HG03045 (cell line): ENCODE data around the gene ATP5MC3.
A peak's percentile ranks its signal among the peaks of the same experiment; 100 is the strongest.

Experiments used
- ATAC-seq: cut with Tn5 transposase; IDR thresholded peaks from one replicate; pipeline ENCODE4 v1.9.1; 2021; ENCODE audit warnings: mild to moderate bottlenecking, moderate library complexity; ENCODE audit not compliant: unreplicated experiment

Gene ATP5MC3

DNA sequence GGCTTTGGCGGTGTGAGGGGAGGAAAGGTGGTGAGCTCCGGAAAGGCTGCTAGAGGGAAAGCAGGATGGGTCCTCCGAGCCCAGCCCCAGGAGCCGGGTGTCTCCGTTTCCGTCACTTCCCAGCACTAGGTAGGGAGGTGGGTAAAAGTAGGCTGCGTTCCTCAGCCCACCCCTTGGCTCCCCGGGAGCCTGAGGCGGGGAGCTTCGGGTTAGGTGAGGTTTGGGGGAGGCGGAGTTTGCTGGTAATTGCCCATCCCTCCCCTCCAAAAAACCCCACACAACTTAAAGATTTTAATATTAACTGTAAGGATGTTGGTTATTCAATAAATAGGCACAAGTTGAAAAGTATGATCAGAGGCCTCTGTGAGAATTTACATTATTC is 13.0 kb downstream of the ATP5MC3 start:
- ATAC-seq = peak; percentile 27

DNA sequence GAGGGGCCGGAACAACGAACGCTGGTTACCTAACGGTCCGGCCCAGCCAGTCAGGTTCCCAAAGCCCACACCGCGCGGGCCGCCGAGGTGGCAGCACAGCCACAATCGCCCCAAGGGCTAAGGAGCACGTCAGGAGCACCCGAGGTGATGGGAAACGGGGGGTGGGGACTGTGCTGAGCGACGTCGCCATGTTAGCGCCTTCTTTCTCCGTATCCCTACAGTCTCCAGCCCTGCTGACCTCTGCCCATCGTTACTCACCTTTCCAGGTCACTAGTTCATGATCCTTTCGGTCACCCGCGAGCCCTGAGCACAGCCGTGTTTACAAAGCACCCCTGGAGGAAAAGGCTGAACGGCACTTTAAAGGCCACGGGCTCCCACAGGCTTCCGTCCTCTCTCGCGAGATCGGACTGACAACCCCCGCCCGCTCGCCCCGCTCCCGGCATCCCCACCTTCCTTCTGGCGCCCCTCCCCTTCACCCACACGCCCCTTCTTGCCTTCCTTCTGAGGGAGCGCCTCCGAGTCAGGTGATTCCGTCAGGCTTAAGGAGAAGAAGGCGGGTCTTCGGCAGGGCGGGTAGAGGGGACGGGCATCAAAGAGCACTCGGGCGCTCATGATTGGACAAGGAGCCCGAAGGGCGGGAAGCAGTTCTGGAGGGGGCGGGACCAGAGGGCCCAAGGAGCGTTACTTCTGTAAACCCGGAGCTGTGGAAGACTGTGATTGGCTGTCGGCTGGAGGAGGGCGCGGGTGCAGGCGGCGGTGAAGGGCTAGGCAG is 13.5 kb downstream of the ATP5MC3 start, which contains the start of gene ATF2:
Gene ATF2 (minus strand): TSS at position 412 of the 772 bp plus-strand sequence. CDS start 31,760 bp downstream, outside the sequence.
- ATAC-seq = peak; percentile 96

DNA sequence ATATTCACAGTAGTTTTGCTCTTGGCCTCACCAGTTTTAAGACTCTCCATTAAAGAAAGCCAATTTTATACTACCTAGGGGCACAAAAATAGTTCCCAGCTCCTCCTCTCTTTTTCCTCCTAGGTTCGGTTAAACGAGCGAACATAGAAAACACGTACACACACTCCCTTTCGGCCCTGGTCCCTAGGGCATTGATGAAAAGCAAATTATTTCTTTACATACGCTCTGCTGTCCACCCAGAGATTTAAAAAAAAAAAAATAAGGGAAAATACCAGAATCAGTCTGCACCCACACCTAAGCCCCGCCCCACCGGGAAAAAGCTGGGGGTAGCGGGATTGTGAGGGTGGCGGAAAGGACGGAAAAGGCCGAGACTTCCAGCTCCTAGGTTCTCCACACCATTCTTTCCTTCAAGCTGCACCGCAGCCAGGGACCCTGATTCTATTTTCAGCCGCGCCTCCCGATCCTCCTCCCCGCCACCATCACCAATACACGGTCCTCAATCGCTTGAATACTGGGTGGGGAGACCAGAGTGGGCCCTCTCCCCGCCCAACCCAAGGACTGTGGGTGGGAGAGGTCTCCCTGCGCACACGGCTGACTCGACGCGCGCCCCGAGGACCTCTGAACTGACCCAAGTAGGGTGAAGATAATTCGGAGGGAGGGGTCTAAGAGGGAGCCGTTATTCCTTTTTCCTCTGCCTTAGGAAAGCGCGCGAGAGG is 14.3 kb downstream of the ATP5MC3 start:
- ATAC-seq = peak; percentile 3

DNA sequence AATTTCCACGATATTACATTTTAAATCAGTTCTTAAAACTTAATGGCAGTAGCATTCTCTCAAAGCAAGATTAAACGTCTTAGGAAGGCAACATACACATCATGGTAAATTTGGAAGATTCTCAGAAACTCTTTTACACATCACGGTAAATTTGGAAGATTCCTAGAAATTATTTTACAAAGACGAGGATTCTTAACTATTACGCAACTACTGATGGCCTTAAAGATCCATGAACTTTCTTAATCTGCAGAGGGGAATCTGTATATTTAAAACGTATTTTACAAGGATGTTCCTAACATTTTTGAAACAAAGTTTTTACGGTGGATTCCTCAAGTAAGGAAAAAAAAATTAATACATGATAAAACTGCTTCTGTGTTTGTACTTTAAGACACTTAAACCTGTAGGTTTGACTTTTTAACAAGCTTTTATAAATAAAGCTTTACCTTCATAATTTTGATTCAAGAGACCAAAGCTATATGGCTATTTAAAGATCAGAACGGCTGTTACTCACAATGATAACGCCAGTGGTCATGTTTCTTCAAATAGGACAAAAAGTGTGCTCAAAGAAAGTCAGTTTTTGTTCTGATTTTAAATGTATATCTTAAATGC is 15.2 kb downstream of the ATP5MC3 start:
- ATAC-seq = no peak

DNA sequence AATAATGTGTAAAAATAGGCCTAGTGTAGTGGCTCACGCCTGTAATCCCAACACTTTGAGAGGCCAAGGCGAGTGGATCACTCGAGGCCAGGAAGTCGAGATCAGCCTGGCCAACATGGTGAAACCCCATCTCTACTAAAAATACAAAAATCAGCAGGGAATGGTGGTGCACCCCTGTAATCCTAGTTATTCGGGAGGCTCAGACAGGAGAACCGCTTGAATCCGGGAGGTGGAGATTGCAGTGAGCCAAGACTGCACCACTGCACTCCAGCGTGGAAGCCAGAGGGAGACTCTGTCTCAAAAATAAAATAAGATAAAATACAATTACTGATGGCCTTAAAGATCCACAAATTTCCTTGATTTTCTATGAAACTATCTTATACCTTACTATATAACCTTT is 17.3 kb downstream of the ATP5MC3 start:
- no peak for ATAC-seq

DNA sequence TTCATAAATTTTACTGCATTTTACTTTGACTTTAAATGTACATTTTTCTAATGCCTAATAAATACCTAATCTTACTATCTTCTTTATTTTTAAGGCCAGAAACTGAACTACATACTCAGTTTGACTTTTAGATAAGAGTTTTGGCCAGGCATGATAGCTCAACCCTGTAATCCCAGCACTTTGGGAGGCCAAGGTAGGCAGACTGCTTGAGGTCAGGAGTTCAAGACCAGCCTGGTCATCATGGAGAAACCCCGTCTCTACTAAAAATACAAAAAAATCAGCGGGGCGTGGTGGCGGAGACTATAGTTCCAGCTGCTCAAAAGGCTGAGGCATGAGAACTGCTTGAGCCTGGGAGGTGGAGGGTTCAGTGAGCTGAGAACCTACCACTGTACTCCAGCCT is 22.6 kb downstream of the ATP5MC3 start:
- ATAC-seq = no peak

DNA sequence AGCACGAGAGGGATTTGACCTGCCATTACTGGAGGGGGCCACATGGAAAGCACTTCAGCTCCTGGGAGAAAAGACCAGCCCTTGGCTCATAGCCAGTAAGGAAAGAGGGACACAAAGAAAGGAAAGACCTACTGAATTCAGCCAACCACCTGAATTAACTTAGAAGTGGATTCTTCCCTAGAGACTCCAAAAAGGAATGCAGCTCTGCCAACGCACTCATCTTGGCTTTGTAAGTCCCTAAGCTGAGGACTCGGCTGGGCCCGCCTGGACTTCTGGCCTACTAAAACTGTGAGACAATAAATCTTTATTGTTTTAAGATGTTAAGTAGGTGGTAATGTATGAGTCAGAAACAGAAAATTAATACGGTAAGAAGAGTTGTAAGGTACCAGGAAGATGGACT is 25.0 kb downstream of the ATP5MC3 start:
- no peak for ATAC-seq

DNA sequence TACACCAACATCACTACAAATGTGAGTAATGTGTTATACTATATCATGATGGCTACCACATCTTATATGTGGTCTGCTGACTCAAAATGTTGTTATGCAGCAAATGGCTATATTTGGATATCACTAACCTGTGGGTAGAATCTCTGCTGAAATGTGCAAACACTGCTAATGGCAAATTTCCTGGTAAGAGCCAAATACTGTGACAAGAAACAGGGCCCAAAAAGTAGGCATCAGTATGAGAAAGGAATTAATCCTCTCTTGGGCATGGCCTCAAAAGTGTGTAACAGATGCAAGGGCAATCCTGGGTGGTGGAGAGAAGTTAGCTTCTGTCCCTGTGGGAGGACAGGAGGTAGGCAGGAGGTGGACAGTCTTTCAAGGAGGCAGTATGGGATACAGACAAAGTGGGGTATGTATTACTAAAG is 26.8 kb downstream of the ATP5MC3 start:
- peak; percentile 58 for ATAC-seq

DNA sequence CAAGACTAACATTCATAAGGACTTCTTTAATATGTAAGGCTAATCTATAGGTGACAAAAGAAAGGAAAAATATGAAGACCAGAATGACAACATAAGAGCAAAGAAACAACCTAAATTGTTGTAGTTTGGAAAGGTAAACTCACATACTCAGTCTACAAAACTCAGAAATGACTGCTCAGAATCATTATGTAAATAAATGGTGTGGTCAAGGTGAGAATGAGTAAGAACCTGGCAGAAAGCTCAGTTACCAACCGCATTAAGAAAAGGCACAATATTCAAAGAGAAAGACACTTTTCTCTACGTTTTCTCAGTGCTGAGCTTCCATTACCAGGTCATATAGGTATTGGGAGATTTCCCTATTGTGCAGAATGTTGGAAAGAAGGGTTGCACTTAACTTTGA is 29.3 kb downstream of the ATP5MC3 start:
- peak; percentile 85 for ATAC-seq

DNA sequence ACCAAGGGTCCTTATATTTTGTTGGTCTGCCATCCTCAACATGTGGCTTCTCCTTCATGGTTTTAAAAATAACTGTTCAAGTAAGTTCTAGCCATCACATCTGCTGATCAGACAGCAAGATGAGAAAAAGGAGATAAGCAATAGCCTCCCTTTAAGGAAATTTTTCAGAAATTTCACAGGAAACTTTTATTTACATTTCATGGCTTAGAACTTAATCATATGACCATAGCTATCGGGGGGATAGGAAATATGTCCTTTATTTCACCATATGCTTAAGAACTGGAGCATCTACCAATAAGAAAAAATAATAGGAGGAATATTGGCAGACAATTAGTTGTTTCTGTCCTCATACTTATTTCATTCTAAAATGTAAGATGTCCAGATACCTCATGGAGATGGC is 29.7 kb downstream of the ATP5MC3 start:
- ATAC-seq = no peak

DNA sequence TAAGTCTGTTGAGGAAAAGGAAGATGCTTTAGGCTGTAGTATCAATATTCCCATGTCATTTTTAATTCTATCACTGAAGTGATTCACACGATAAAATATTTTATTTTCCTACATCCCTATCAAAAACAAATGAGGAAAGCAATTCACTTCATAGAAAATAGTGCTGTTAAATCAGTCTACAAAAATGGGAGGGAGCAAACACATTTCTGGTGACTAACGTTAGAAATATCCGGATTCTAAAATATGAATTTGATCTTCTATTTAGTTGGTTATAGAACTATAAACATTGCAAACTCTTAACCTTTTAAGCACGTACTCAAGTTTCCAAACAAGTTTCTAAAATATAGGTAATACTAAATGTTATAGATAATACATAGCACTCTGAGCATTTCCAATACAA is 34.3 kb downstream of the ATP5MC3 start:
- no peak for ATAC-seq

DNA sequence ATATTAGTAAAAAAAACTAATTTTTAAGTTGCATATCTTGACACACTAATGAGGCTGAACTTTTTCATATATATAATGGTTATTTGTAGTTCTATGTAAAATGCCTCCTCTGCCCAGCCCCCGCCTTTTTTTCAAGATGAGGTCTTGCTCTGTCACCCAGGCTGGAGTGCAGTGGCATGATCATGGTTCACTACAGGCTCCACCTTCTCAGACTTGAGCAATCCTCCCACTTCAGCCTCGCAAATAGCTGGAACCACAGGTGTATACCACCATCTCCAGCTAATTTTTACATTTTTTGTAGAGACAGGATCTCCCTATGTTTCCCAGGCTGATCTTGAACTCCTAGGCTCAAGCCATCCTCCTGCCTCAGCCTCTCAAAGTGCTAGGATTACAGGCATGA is 37.8 kb downstream of the ATP5MC3 start:
- no peak for ATAC-seq

DNA sequence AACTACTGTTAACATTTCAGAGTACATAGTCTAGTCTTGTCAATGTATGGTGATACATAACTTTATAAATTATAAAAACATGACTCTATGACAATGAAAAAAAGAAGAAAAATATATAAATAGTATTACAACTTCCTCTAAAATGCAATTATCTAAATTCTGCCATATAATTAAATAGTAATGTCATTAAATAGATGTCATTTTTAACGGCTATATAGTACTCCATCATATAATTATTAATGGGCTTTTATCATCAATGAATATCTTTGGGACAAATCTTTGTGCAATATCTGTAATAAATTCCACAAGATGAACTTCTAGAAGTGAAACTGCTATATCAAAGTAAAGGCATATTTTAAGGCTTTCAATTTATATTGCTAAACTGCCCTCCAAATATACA is 38.3 kb downstream of the ATP5MC3 start:
- no peak for ATAC-seq

DNA sequence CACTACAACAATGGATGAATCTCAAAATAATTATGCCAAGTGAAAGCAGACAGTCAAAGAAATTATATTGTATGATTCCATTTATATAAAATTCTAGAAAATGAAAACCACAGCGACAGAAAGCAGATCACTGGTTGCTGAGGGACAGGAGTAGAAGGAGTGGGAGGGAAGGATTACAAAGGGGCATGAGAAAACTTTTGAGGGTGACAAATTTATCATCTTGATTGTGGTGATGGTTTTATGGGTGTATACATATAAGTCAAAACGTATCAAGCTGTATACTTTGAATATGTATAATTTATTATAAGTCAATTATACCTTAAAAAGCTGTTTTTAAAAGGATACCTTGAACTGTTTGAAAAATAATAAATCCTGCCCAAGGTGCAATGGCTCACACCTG is 41.2 kb downstream of the ATP5MC3 start:
- no peak for ATAC-seq

DNA sequence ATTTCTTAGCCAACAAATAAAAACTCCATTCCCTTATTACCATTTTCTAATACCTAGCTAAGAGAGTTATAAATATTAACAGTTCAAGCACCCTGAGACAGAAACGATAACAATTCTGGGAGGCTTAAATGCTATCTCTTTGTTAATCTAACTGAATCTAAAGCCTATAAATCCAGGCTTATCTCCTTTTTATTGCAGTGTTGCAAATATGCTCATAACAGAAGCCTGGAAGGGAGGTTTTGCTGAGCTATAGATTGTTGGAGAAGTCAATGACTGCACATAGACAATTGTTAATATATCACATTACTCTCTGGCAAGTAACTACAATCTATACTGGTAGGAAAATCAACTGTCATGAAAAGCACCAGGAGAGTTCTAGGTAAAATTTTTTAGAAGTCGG is 43.7 kb downstream of the ATP5MC3 start:
- ATAC-seq = no peak

DNA sequence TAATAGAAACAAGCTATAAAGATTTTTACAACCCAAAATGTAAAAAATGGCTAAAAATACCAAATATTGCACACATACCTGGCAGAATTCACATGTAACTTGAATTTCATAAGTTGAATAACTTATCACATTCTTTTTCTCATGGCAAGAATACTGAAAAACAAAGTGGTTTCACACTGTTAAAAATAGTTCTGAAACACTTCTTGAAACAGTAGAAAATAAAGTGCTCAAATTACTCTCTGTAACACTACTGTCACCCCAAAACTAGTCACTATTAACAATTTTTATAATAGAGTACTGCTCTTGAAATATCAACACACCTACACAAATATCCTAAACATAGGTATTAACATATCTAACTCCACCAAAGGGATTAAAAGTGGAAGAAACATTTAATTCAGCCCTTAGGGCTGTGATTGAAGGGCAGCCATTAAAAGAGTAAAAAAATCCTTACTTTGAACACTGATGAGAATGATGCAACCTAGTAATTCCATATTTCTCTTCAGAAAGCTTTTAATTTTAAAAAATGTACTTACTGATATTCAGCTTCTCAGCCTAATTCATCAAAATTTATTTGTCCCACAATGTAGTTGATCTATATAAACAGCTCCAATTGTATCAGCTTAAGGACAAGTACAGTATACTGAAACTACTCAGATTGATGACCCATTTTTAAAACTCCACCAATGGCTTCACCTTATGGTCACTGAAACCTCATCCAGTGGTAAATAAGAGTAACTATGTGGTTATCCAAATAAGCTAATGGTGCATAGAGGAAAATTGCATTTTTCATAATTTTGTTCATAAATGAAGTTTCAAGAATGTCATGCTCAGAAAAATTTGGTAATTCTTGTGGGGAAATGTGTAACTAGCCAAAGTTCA is 44.9 kb downstream of the ATP5MC3 start:
- peak; percentile 73 for ATAC-seq

DNA sequence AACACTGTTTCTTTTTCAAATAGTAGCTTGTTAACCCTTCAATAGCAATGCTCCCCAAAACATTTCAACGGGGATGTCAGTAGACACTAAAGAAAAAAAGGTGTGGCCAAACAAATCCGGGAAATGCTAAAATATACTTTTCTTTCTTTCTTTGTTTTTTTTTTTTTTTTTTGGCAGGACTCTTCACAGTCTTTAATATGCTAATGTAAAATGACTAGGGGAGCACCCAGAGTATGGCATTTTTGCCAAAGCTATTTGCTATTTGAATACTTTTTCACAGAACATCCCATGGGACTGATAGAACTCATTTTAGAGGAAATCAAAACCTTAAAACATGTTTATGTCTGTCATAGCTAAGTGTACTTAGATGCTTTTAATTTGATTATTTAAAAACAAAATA is 45.6 kb downstream of the ATP5MC3 start:
- ATAC-seq = no peak

DNA sequence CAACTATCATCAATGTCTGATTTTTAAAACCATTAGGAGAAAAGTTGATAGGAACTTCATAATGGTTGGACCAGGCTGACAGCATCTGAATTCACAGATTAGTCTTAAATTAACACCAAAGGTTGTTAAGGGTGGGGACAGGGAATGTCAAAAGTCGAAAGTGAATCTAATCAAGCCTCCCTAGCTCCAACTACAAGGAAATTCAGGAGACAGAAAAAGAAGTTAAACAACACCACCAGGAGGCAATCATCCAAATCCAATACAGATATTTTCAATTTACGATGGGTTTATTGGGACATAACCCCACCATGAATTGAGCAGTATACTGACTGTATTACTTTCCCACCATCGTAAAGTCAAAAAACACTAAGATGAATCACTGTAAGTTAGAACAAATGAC is 46.3 kb downstream of the ATP5MC3 start:
- ATAC-seq = no peak

DNA sequence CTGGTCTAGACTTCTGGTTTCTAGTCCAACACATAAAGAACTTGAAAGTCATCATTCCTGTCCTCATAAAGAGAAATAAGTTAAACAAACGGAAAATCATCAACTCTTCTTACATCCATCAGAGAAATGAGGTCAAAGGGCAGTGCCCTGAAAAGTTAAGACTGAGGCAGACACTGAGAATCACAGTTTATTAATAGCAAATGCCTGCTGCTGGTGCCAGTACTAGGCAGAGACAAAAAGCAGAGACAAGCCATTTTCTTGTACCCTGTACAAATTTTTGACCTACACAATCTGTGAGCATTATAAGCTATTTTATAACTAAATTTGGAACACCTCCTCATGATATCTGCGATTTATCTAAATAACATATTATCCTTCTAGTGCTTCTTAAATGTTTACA is 50.3 kb downstream of the ATP5MC3 start:
- ATAC-seq = no peak

DNA sequence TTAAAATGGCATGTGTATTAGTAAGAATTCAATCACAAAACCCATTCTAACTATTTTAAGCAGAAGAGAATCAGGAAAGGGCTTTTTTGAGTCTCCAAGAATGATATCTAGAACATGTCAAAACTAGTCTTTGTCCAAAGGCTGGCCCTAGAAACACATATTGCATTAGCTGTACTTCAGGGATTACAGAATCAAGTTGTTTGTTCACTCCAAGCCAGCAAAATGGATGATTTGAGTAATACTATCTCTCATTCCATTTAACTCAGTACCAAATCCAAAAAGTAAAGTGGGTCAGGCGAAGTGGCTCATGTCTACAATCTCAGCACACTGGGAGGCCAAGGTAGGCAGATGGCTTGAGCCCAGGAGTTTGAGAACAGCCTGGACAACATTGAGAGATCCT is 54.8 kb downstream of the ATP5MC3 start:
- no peak for ATAC-seq
